Loucy (cell line): ENCODE results near the gene TNNI3.
"Not testable (repeated sequence)": the region's sequence is repeated elsewhere in the genome, so short reads cannot be mapped to it uniquely, and the experiment has no call there.

Source experiments
- H2AFZ ChIP-seq: fragments of 200-600 bp; sonication (generic); 2 replicates; pipeline ENCODE4 v1.6.0; 2016; ENCODE audit warnings: antibody characterized with exemption, mild to moderate bottlenecking, low read length, moderate library complexity
- H3F3A ChIP-seq: fragments of 200-600 bp; 2 replicates; pipeline ENCODE4 v1.6.0; 2016; ENCODE audit warnings: antibody characterized with exemption, low read depth, mild to moderate bottlenecking
- H3K27me3 ChIP-seq: fragments of 200-600 bp; sonication (generic); 2 replicates; pipeline ENCODE4 v1.6.1; 2014; ENCODE audit warnings: low read length, mild to moderate bottlenecking; ENCODE audit not compliant: insufficient read depth, poor library complexity, severe bottlenecking
- H3K36me3 ChIP-seq: fragments of 200-600 bp; sonication (generic); 2 replicates; pipeline ENCODE4 v1.6.1; 2016; ENCODE audit warnings: low read length; ENCODE audit not compliant: insufficient read depth
- H3K4me1 ChIP-seq: fragments of 200-600 bp; sonication (generic); 2 replicates; pipeline ENCODE4 v1.5.1; 2014; ENCODE audit warnings: low read length, mild to moderate bottlenecking; ENCODE audit not compliant: insufficient read depth, poor library complexity, severe bottlenecking
- H3K4me2 ChIP-seq: fragments of 200-600 bp; sonication (generic); 2 replicates; pipeline ENCODE4 v1.6.0; 2014; ENCODE audit warnings: antibody characterized with exemption, low read length, low read depth, mild to moderate bottlenecking; ENCODE audit not compliant: poor library complexity, severe bottlenecking
- H3K4me3 ChIP-seq: fragments of 200-600 bp; sonication (generic); 2 replicates; pipeline ENCODE4 v1.5.1; 2014; ENCODE audit warnings: low read length, mild to moderate bottlenecking, mixed read lengths; ENCODE audit not compliant: poor library complexity, severe bottlenecking
- H3K79me2 ChIP-seq: fragments of 200-600 bp; sonication (generic); 2 replicates; pipeline ENCODE4 v1.6.1; 2014; ENCODE audit warnings: low read length; ENCODE audit not compliant: insufficient read depth
- H3K9ac ChIP-seq: fragments of 200-600 bp; sonication (generic); 2 replicates; pipeline ENCODE4 v1.6.0; 2014; ENCODE audit warnings: mild to moderate bottlenecking, low read depth, low read length, moderate library complexity; ENCODE audit not compliant: poor library complexity, severe bottlenecking
- H3K9me2 ChIP-seq: fragments of 200-600 bp; sonication (generic); replicated peaks from 2 replicates; pipeline ENCODE4 v1.6.1; 2016; ENCODE audit warnings: low read depth, low read length, mixed read lengths
- H3K9me3 ChIP-seq: fragments of 200-600 bp; sonication (generic); 2 replicates; pipeline ENCODE4 v1.6.1; 2014; ENCODE audit warnings: mild to moderate bottlenecking, antibody characterized with exemption, low read length, low read depth; ENCODE audit not compliant: insufficient read depth
- H4K20me1 ChIP-seq: fragments of 200-600 bp; sonication (generic); 2 replicates; pipeline ENCODE4 v1.6.0; 2014; ENCODE audit warnings: antibody characterized with exemption, low read length, mild to moderate bottlenecking; ENCODE audit not compliant: insufficient read depth, poor library complexity, severe bottlenecking
- EZH2phosphoT487 ChIP-seq: fragments of 200-600 bp; IDR thresholded peaks from 2 replicates; pipeline ENCODE4 v1.6.1; 2018; ENCODE audit warnings: antibody characterized with exemption, mild to moderate bottlenecking, moderate library complexity, borderline replicate concordance
- TF ChIP-seq, protein P1 (sequence below): fragments of 200-600 bp; sonication (generic); conservative IDR thresholded peaks from 2 replicates; pipeline ENCODE4 v1.5.1; 2014; ENCODE audit warnings: mild to moderate bottlenecking, antibody characterized with exemption, low read length

TNNI3 gene

DNA sequence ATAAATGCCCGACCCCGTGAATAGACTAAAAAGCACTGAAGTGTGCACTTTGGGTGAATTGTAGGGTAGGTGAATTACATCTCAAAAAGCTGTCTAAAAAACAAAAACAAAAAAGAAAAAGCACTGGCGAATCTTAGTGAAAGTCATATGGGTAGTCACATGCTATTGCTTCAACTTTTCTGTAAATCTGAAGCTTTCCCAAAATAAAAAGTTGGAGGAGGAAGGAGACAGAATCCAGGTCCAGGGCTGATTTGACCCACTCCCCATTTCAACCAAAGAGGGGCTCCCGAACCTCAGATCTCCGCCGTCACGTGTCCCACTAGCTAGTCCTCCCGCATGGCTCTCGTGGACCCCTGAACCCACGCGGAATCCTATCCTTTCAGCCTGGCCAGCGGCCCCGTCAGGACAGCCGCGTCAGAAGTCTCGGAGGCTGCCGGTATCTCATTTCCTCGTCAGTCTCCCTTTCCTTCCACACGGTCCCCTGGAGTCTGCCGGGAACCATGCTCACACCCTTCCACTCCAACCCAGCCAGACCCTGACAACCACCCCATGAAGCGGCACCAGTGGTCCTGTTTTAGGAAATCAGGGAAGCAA lies 46.2 kb downstream of the TNNI3 start:
- Histone ChIP-seq H3K9me3 (no peaks in the 10 kb centered on the region), H3K36me3 (peaks cover 12% of the 10 kb centered on the region; the same call in 1 of the 2 replicates), H3K9ac (no peak overlapping the region), H2AFZ (no peak overlapping the region), H4K20me1 (peaks cover 48% of the 10 kb centered on the region), H3K27me3 (no peaks in the 10 kb centered on the region), H3K79me2 (peaks cover 49% of the 10 kb centered on the region), H3K4me3 (no peak overlapping the region), H3K4me1 (peaks cover 27% of the 10 kb centered on the region), H3K9me2 (no peaks in the 10 kb centered on the region), H3F3A (no peaks in the 10 kb centered on the region), H3K4me2 (no peak overlapping the region)
- TF ChIP-seq EZH2phosphoT487, result no peak
- TF ChIP-seq, protein P1, sequence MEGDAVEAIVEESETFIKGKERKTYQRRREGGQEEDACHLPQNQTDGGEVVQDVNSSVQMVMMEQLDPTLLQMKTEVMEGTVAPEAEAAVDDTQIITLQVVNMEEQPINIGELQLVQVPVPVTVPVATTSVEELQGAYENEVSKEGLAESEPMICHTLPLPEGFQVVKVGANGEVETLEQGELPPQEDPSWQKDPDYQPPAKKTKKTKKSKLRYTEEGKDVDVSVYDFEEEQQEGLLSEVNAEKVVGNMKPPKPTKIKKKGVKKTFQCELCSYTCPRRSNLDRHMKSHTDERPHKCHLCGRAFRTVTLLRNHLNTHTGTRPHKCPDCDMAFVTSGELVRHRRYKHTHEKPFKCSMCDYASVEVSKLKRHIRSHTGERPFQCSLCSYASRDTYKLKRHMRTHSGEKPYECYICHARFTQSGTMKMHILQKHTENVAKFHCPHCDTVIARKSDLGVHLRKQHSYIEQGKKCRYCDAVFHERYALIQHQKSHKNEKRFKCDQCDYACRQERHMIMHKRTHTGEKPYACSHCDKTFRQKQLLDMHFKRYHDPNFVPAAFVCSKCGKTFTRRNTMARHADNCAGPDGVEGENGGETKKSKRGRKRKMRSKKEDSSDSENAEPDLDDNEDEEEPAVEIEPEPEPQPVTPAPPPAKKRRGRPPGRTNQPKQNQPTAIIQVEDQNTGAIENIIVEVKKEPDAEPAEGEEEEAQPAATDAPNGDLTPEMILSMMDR, result no peak

DNA sequence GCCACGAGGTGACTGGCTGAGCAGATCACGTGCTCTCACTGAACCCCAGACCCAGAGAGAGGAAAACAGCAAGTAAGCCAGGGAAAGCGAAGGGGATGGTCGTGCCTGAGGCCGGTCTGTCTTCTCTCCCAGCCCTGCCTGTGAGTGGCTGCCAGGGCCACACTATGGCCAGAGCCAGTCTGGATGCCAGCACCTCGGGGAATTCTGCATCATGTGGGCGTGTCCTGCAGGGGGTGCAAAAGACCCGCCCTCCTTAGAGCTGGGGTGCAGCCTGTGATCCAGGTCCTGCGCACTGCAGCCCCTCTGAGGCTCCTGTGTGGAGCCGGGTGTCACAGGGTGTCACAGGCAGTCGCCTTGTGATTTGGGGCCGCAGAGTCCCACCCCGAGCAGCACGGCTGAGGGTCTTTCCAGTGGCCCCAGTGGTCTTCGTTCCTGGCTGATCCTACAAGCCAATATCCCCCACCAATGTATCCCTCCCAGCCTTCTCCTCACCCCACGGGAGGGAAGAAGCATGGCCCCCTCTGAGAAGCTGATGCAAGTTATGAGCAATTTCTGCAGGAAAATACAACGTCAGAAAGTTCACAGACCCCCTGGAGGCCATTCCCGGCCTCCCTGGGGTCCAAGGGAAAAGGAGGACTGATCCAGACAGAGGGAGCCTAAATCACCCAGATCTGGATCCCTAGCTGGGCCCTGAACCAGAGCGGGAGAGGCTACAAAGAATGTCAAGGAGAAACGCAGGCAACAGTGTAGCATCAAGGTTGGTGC lies 47.8 kb downstream of the TNNI3 start:
- Histone ChIP-seq H3K4me2 (no peak overlapping the region), H3K9me3 (no peaks in the 10 kb centered on the region), H2AFZ (no peak overlapping the region), H3K4me3 (no peak overlapping the region), H3K4me1 (peaks cover 13% of the 10 kb centered on the region), H3K9ac (no peak overlapping the region), H3F3A (no peaks in the 10 kb centered on the region), H3K27me3 (no peaks in the 10 kb centered on the region), H3K79me2 (peaks cover 35% of the 10 kb centered on the region), H4K20me1 (peaks cover 32% of the 10 kb centered on the region), H3K36me3 (peaks cover 12% of the 10 kb centered on the region; the same call in 1 of the 2 replicates), H3K9me2 (no peaks in the 10 kb centered on the region)
- TF ChIP-seq EZH2phosphoT487, result no peak
- TF ChIP-seq, protein P1, result no peak

DNA sequence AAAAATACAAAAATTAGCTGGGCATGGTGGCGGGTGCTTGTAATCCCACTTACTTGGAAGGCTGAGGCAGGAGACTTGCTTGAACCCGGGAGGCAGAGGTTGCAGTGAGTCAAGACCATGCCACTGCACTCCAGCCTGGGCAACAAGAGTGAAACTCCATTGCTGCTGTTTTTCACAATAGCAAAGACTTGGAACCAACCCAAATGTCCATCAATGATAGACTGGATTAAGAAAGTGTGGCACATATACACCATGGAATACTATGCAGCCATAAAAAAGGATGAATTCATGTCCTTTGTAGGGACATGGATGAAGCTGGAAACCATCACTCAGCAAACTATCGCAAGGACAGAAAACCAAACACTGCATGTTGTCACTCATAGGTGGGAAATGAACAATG lies 50.3 kb downstream of the TNNI3 start:
- peaks cover 11% of the 10 kb centered on the region; the same call in 1 of the 2 replicates for H3K79me2 ChIP-seq
- peaks cover 18% of the 10 kb centered on the region; the same call in 1 of the 2 replicates for H3K36me3 ChIP-seq
- not testable (repeated sequence) for H3K27me3 ChIP-seq, H3K4me1 ChIP-seq, H3K4me3 ChIP-seq, H4K20me1 ChIP-seq, H2AFZ ChIP-seq, H3K4me2 ChIP-seq, H3K9me2 ChIP-seq, H3K9me3 ChIP-seq, H3K9ac ChIP-seq, H3F3A ChIP-seq
